ENCODE data around the gene ARHGAP23.

GRCh38 chr17:38536661-38537060, 108.4 kb downstream of the ARHGAP23 start:
- TF ChIP-seq CTCF (conservative IDR thresholded peaks at IDR 0.05; ENCODE audit: low read depth, low read length): no peak
- TF ChIP-seq EZH2 (IDR thresholded peaks at IDR 0.05; ENCODE audit: borderline replicate concordance, low read depth, low read length, poor library complexity, severe bottlenecking): no peak

Measured in A673 (cell line).